Measurements from ENCODE around the gene HSH2D.
"Not testable (repeated sequence)": the region's sequence is repeated elsewhere in the genome, so short reads cannot be mapped to it uniquely, and the experiment has no call there.

The HSH2D gene

DNA sequence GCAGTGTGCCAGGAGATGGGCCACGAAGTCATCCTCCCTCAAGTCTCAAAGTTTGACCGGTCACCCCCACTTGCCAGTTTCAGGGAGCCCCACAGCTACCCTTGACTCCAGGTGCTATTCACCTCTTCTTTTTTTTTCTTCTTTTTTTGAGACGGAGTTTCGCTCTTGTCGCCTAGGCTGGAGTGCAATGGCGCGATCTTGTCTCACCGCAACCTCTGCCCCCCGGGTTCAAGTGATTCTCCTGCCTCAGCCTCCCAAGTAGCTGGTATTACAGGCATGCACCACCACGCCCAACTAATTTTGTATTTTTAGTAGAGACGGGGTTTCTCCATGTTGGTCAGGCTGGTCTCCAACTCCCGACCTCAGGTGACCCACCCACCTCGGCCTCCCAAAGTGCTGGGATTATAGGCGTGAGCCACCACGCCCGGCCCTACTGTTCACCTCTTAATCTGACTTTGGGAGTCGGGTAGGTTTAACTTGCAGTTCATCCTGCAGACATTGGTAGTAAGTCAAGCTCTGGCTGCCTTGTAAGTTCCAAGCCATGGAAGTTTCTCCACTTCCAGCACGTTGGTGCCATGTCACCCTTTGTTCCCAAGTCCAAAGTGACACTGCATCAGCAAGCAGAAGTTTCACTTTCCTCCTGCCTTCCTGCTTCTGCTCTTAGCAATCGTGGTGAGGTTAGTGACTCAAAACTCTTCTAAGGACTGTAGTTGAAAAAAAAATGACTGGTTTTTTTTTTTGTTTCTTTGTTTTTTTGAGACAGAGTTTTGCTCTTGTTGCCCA lies 24.2 kb upstream of the HSH2D start:
- DNase-seq (ENCODE audit: low read depth), result not testable (repeated sequence)

DNA sequence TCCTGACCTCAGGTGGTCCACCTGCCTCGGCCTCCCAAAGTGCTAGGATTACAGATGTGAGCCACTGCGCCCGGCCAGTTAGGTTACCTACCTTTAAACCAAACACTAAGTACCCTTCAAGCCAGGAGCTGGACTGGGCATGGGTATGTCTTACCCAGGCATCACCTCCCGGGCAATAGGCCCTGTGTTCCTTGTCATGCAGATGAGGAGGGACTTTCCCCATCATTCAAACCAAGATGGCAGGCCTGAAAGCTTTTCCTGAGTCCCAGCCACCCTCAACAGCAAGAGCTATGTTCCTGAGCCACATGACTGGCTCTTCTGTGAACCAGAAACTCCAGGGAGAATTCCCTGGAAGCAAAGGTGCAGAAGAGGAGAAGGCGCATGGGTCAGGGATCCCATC lies 22.3 kb upstream of the HSH2D start:
- DNase-seq (ENCODE audit: low read depth), result no peak

DNA sequence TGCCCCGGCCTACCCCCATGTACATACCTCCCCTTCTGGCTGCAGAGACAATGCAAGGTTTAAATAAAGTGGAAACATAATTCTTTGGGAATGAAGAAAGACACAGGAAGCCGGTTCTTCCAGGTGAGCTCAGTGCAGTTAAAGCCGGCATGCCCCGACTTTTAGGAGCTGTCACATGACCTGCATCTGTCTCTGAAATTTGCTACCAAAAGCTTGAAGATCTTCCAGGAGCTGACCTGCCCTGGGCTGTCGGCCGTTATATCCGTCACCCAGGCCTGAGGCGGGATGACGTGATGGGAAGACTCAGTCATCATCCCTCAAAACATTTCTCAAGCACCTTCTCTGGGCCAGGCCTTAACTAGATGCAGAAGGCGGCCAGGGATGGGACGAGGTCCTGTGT lies 21.5 kb upstream of the HSH2D start:
- no peak for DNase-seq (ENCODE audit: low read depth)

DNA sequence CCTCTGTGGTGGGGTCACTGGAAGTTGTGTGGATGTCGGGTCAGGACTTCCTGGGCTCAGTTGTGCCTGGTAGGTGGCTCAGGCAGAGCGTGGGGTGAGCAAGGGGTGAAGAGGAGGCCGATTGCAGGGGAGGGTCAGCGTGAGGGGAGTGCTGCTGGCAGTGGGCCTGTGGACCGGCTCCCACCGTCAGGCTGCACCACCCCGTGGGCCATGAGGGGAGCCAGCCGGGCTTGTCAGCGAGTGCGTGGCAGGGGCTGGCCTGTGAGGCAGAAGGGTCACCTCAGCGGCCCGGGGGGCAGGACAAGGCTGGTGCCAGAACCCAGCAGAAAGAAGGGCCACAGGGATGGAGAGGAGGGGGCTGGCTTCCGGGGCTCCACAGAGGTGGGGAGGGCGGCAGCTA lies 18.5 kb upstream of the HSH2D start:
- DNase-seq (ENCODE audit: low read depth), result no peak

DNA sequence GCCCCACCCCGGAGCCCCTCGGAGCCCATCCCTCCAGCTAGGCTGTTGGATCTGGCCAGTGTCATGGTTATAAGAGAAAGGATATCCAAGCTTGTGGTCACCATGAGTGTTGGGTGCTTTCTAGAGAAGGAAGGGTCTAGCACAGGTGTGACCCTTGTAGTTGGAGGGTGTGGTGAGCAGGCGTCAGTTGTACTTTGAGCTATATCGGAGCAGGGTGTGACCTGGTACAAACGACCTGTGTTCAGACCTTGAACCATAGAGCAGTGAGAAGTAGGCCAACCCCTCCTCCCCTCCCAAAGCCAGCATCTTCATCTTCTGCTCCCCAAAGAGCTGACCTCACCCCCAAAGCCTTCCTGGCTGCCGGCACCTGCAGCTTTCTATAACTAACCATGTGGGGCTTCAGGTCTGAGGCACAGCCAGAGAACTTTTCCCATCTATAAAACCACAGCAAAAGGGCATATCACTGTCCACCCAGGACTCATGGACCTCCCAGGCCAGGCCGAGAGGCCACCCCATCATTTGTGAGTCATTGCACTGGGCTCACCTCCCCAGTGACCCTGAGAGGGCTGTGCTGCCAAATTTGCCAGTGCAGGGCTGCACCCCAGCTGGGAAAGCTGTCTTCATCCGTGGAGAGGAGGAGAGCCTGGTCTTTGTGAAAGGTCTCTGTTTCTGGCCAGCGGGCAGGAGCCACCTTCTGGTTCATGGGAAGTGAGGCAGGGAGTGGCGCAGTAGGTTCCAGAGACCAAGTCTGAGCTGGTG lies 17.6 kb upstream of the HSH2D start:
- DNase-seq (ENCODE audit: low read depth), result no peak

DNA sequence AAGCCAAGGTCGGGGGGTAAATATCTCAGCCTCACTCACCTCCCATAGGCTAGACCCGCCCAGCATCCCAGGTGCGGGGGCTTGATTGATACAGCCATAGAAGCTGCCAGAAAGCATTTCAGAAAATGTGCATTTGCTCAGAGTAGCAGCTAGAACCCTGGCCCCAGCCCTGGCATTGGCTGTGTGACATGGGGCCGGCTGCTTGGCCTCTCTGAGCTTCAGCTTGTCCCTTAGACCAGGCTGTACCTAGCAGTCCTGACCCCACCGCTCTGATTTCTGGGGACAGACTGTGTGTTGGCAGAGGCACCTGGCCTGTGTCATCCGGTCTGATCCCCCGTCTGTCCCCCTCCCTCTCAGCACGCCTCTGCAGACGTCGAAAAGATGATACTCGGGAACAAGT lies 16.4 kb upstream of the HSH2D start:
- no peak for DNase-seq (ENCODE audit: low read depth)

DNA sequence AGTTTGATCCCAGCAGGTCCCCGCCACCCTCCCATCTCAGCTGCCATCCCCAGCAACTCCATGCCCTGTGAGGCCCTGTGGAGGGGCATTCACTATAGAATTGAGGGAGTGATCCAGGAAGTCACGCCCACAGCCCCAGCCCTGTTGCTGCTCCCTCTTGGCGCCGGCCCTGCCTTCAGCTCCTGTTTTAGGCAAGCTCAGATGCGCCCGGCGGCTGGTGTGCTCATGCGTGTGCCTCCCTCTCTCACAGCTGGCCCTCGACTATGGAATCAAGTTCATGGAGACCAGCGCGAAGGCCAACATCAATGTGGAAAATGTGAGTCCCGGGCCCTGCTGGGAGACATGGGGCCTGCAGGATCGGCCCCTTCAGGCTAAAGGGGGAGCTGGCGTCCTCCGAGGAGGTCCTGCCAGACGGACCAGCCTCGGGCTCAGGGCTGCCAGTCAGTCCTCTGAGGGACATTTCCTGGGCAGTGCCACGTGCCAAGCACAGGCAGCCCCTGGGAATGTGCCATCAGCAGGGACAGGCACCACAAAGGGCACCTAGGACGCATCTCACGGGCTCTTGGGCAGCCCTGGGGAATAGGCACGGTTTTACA lies 15.6 kb upstream of the HSH2D start:
- no peak for DNase-seq (ENCODE audit: low read depth)

DNA sequence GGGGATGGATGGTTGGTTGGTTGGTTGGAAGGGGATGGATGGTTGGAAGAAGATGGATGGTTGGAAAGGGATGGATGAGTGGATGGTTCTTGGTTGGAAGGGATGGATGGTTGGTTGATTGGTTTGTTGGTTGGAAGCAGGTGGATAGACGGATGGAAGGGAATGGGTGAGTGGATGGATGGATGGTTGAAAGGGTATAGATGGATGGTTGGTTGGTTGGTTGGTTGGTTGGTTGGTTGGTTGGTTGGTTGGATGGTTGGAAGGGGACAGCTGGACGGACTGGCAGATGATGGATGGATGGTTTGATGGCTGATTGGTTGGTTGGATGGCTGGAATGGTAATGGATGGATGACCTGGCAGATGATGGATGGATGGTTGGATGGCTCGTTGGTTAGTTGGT lies 11.8 kb upstream of the HSH2D start:
- DNase-seq (ENCODE audit: low read depth), result no peak

DNA sequence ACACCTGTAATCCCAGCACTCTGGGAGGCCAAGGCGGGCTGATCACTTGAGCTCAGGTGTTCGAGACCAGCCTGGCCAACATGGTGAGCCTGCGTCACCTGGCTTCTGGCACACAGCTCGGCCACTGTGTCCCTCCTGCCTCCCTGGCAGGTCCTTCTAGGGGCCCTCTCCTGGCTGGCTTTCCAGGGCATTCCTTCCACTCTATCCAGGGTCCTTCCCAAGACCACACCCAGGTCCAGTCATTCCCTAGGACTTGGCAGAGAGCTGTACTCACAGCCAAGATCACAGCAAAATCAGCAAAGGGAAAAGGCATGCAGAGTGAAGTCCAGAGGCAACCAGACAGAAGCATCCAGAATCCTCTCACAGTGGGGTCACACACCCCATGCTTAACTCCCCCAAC lies 9.7 kb upstream of the HSH2D start:
- DNase-seq (ENCODE audit: low read depth), result no peak

DNA sequence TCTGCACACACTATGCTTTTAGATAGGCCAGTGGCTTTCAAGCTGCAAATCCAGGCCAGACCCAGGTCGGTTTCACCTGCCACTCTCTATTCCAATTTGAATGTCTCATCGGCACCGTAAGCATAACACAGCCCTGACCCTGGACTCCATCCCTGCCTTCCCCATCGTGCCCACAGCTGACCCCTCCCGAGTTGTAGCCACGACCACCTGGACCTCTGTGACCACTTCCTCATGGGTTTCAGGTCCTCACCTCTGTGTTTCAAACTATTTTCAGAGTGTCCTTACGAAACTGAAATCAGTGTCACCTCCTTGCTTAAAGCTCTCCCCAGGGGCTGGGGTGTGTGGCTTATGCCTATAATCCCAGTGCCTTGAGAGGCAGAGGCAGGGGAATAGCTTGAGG lies 9.0 kb upstream of the HSH2D start:
- no peak for DNase-seq (ENCODE audit: low read depth)

DNA sequence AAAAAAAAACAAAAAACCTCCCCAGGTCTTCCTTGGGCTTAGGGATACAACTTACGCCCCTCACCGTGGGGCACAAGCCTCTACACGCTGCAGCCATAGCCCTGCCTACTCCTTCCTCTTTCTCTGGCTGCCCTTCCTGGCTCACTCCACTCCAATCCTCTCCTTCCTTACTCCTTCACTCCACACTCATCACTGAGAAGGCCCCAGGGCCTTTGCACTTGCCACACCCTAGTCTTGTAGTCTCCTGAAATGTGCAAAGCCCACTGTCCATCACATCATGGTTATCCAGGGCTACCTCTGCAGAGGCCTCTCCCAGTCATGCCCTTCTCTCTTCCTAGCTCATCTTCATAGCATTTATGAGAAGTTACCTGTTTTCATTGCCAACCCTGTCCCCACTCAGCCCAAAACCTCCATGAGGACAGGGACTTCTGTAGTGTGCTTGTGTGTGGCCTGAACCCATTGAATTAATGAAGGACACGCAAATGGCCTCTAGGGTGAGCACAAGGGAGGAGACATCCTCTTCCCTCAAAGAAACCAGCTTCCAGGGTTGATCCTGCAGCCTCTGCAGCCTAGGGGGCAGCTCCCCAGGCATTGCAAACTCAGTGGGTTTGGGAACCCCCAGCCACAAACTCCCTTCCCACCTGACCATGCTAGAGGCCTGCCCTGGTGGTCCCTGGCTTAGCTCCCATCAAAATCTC lies 7.9 kb upstream of the HSH2D start:
- no peak for DNase-seq (ENCODE audit: low read depth)

DNA sequence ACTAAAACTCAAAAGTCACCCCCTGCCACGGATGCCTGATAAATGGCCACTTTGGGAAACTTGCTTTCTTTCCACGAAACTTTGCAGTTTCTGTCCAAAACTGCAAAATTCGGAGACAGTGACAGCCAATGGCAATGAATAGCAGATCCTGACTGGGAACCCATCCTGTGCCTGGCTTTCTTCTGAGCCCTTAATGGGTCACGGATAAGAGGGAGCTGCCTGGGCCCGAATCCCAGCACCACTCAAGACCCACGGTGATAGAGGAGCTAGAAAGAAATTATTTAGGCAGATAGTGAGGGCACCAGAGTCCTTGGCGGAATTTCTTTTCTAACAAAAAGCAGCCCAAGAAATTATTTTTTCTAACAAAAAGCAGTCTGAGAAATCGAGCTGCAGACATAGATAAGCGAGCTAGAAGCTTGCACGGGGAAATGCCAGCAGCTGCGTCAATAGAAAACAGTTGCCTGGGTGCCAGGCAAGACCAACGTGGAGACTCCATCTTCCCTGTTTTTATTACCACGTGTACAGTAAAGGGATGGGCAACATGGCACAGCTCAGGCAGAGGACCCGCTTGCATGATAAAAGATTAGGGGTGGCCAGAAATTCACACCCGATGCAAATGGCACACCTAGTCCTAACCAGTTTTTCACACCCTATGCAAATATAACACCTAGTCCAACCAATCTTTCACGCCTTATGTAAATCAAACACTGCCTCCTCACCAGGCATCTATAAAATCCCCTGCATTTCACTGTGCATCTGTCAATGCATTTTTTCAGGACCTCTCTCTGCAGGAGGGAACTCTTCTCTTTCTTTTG lies 7.1 kb upstream of the HSH2D start:
- DNase-seq (ENCODE audit: low read depth), result no peak

DNA sequence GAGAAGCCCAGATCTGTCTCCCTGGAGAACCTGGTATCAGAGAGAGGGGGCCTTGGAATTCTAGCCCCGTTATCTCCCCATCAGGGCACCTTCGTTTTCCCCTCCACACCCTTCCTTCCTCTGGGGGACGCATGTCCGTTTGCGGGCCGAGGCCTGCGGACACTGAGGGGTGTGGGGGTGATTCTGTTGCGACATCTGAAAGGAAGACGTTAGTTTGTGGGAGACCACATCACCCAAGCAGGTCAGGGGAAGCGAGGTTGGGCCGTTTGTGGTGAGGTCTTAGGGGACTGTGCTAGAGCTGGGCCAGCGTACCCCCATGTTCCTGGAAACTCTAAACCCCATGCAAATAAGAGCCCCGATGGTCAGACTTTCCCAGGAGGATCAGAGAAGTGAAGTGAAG lies 3.7 kb upstream of the HSH2D start:
- DNase-seq (ENCODE audit: low read depth), result no peak

DNA sequence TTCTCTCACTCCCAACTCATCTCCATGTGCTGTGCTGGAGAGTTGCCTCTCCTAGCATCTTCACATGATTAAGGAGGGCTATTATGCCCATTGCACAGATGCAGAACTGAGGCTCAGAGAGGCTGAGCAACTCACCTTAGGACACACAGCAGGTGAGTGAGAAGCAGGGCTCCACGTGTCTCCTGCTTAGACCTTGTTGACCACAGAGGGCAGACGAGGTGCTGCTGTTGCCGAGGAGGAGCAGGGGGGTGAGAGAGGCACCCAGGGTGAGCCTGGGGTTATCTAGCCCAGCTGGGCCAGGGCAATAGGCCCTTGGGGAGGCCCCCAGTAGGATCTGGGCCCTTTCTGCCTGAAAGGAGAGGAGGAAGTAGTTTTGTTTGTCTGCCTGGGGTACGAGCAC lies 2.4 kb upstream of the HSH2D start:
- DNase-seq (ENCODE audit: low read depth), result no peak

DNA sequence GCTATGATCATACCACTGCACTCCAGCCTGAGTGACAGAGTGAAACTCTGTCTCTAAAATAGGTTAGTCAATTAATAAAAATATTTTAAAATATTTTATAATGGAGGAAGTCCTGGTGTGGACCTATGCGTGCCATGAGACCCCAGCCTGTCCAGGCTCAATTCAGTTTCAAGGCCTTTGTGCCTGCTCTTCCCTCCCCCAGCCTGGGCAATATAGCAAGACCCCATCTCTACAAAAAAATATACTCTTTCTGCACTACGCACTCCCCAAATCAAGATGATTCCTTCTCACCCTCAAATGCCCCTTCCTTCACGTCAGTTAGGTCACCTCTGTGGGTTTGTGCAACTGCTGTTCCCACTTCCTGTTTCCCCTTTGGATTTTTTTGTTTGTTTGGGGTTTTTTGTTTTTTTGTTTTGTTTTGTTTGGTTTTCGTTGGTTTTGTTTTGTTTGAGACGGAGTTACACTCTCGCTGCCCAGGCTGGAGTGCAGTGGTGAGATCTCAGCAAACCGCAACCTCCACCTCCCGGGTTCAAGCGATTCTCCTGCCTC lies 1.4 kb upstream of the HSH2D start:
- DNase-seq (ENCODE audit: low read depth), result no peak

DNA sequence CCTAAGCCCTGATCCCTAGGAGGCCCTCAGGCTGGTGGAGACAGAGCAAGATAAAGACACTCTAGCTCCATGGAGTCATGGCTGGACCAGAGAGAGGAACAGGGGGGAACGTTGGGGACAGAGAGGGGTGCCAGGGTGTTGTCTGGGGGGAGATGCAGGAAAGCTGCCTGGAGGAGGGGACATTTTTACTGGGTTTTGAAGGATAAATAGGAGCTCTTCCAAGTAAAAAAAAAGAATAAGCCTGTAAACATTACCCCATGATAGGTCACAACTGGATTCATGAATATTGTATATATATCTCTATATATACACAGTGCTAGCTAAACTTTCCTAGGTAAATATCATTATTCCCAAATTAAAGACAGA lies 714 bp downstream of the HSH2D start:
- DNase-seq (ENCODE audit: low read depth), result no peak

DNA sequence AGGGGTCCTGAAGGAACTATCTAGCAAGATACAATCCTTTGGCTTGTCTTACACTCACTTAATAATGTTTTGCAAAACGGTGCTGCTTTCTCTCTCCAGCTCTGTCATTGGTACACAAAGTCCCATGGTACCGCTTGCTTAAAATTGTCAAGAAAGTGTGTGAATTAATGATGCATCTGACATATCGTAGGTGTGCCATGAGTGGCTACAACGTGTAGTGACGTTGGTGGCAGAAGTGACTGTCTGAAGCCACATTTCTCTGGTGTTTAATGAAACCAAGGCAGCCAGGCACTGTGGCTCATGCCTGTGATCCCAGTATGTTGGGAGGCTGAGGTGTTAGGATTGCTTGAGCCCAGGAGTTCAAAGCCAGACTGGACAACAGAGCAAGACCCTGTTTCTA lies 2.6 kb downstream of the HSH2D start:
- DNase-seq (ENCODE audit: low read depth), result no peak

DNA sequence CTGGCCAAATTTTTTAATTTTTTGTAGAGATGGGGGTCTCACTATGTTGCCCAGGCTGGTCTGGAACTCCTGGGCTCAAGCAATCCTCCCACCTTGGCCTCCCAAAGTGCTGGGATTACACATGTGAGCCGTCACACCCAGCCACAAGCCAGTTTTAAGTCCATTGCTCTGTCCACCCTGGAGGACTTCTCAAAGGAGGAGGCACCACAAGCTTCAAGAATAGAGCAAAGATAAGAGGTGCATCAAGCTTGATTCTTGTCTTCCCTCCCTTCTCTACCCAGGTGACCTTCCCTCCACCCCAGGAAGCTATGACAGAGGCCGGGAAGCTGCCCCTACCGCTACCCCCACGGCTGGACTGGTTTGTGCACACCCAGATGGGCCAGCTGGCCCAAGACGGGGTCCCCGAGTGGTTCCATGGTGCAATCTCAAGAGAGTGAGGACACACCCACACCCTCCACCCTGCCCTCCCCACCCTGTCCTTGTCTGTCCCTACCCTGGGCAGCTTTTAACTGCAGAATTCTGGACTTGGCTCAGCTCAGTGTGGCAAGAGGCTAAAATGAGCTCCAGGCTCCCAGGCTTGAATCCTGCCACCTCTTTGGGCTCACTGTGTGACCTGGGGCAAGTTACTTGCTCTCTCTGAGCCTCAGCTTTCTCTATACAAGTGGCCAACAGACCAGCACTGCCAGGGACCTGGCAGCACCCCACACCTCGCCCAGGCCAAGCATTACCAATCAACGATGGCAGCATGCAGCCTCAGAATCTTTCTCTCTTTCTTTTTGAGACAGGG lies 5.2 kb downstream of the HSH2D start:
- no peak for DNase-seq (ENCODE audit: low read depth)

DNA sequence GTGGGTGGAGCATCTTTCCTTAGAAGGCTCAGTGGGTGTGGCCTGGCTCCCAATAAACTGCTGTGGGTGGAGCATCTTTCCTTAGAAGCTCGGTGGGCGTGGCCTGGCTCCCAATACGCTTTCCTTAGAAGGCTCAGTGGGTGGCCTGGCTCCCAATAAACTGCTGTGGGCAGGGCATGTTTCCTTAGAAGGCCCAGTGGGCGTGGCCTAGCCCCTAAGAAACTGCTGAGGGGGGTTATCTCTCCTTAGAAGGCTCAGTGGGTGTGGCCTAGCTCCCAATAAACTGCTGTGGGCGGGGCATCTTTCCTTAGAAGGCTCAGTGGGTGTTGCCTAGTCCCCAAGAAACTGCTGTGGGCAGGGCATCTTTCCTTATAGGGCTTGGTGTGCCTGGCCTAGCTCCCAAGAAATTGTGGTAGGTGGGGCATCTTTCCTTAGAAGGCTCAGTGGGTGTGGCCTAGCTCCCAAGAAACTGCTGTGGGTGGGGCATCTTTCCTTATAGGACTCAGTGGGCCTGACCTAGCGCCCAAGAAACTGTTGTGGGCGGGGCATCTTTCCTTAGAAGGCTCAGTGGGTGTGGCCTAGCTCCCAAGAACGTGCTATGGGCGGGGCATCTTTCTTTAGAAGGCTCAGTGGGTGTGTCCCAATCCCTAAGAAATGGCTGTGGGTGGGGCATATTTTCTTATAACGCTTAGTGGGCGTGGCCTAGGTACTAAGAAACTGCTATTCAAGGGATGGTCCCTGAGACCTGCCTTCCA lies 10.3 kb downstream of the HSH2D start:
- DNase-seq (ENCODE audit: low read depth), result no peak

DNA sequence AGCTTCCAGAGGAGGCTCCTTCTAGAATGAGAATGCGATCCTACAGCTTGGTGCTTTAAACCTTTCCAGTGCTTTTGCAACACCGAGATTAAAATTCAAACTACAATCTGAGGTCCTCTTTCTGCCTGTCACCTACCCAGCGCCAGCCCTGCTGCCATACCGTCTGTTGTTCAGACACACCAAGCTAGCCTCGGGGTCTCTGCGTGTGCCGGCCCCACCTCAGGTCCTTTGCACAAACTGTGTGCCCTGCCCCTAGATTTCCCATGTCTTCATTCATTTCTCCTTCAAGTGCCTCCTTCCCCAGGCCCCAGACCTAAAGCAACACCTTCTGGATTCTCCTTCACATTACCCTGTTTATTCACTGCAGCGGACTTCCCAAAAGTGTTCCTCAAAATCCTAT lies 11.1 kb downstream of the HSH2D start:
- no peak for DNase-seq (ENCODE audit: low read depth)
